Heart left ventricle (tissue), 13 donors: ENCODE measurements around the gene DNAJB4.

ENCODE experiments used
- POLR2A ChIP-seq, 2 donors: fragments of 450-650 bp; IDR thresholded peaks; one replicate each; pipeline ENCODE4 v1.6.1; 2017; ENCODE audit warnings: antibody characterized with exemption in 2 of 2, mild to moderate bottlenecking in 2 of 2, moderate library complexity in 2 of 2
- TF ChIP-seq, protein P1 (sequence below), 12 donors: fragments of 200-600 bp; sonication (generic) in 4 of 12; IDR thresholded peaks; one replicate each; pipeline versions ENCODE4 v1.5.0 to v1.8.0; 2018 to 2022; ENCODE audit warnings: antibody characterized with exemption in 12 of 12, mild to moderate bottlenecking in 5 of 12
- donor health status: ischemic (EF 13 %, LVEDD 7.1; RV severe dilation, severe dysfunction).
- donor health status: DM: no; HTN: yes; CAD: no.
- donor health status: DM: no; HTN: no; CAD: no.
- donor health status: ischemic (EF 25% LVEDD 6.9; RV normal size, moderate dysfunction).
- donor health status: ischemic (EF 25% LVEDD 5.7; RV mildly dilated, moderate dysfunction).
- donor health status: ischemic (EF 35%, LVEDD 5.7; RV mildly dilated, moderate dysfunction).
- donor health status: nonischemic (EF 11% LVEDD 7.7; RV severe dilation, severe dysfunction).
- donor health status: DM: yes; HTN: yes; CAD: no.
- donor health status: PGD.
- donor health status: ischemic (EF 29% LVEDD 5.4; RV normal size, mild dysfunction).
- donor health status: nonischemic (EF 23%, LVEDD 6.1; RV moderate dilation, normal function).

DNA sequence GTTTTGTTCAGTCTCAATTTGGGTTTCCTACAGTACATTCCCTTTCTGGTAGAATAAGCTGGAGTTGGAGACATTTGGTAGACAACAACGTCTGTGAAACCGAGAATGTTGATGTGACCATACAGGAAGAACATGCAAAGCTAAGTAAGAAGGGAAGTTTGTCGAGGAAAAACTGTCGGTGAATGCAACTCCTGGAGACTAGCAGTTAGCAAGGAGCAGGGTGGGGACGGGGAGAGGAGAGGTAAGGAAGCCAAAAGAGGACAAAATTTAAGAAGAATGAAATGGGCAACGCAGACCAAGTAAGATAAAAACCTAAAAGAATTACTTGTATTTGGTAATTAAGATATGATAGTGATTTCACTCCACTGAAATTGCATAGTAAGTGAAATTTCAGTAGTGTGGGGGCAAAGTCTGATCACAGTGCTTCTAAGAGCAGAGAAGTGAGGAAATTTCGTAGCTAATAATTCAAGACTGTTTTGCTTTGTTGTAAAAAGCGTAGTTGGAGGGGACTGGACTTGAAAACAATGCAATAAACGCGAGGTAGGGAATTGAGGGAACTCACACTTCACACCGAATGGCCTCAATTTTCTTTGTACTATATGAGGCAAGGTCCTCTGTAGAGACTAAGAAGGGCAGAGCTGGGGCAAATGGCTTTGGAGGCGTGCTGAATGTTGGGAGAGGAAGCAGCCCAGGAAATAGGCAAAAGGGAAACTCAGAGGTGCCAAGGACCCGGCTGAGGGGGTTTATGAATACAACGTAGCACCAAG is 40.2 kb downstream of the DNAJB4 start:
- no peak for TF ChIP-seq POLR2A (IDR thresholded peaks at IDR 0.05)
- TF ChIP-seq, protein P1, sequence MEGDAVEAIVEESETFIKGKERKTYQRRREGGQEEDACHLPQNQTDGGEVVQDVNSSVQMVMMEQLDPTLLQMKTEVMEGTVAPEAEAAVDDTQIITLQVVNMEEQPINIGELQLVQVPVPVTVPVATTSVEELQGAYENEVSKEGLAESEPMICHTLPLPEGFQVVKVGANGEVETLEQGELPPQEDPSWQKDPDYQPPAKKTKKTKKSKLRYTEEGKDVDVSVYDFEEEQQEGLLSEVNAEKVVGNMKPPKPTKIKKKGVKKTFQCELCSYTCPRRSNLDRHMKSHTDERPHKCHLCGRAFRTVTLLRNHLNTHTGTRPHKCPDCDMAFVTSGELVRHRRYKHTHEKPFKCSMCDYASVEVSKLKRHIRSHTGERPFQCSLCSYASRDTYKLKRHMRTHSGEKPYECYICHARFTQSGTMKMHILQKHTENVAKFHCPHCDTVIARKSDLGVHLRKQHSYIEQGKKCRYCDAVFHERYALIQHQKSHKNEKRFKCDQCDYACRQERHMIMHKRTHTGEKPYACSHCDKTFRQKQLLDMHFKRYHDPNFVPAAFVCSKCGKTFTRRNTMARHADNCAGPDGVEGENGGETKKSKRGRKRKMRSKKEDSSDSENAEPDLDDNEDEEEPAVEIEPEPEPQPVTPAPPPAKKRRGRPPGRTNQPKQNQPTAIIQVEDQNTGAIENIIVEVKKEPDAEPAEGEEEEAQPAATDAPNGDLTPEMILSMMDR (IDR thresholded peaks at IDR 0.05) = no peak
